ENCODE measurements around the gene HMGN2. TPM values are rescaled to one million over a fixed set of nuclear protein-coding genes. Genes with fewer than 3 reads are reported as not detected.

The HMGN2 gene
- polyA plus RNA-seq, 1 donor (not counting 4 experiments of a cell fraction or from before 2014, with no cell fraction given), result 130 TPM

GRCh38 chr1:26450908-26451307 lies 21.3 kb upstream of the HMGN2 start:
- no peaks in the 10 kb centered on the region for H3K79me2 ChIP-seq (ENCODE audit: control insufficient read depth, insufficient read depth, low read length)
- H3K9me3 ChIP-seq (ENCODE audit: control insufficient read depth, low read depth, low read length), result no peaks in the 10 kb centered on the region
- no peak overlapping the region for H3K4me3 ChIP-seq (ENCODE audit: control insufficient read depth in 2 of 3, extremely low read depth in 1 of 3, insufficient read depth in 2 of 3, low read depth in 1 of 3, low read length in 3 of 3)
- no peak for FAIRE-seq
- H3K36me3 ChIP-seq (ENCODE audit: control insufficient read depth in 2 of 2, extremely low read depth in 1 of 2, insufficient read depth in 2 of 2, low read length in 2 of 2), result peaks cover 18 to 43% of the 10 kb centered on the region in 2 experiments
- DNase-seq (ENCODE audit: low read depth, low spot score), result no peak
- TF ChIP-seq CTCF (optimal IDR thresholded peaks at IDR 0.05 in 1 of 3, IDR thresholded peaks at IDR 0.05 in 1 of 3, conservative IDR thresholded peaks at IDR 0.05 in 1 of 3; ENCODE audit: extremely low read depth in 1 of 3, insufficient read depth in 2 of 3, low read length in 3 of 3), result no peak
- TF ChIP-seq EZH2 (IDR thresholded peaks at IDR 0.05; ENCODE audit: low read length), result no peak
- dilution Hi-C loops (cut with MboI; ENCODE audit: extremely low pct_ligation_motif_present, low sequenced_read_pairs), result no loop called here
- H3K27me3 ChIP-seq (ENCODE audit: control insufficient read depth, extremely low read depth, insufficient read depth, low read length), result no peaks in the 10 kb centered on the region
- H3K27ac ChIP-seq (ENCODE audit: control insufficient read depth, insufficient read depth, low read length), result no peak overlapping the region
- H3K9me1 ChIP-seq (ENCODE audit: control insufficient read depth, extremely low read depth, insufficient read depth, low read length), result no peaks in the 10 kb centered on the region
- H2AFZ ChIP-seq (ENCODE audit: control insufficient read depth, low read length), result no peak overlapping the region
- no peaks in the 10 kb centered on the region for H3K4me1 ChIP-seq (ENCODE audit: control insufficient read depth, extremely low read depth, insufficient read depth, low read length)
- H3K4me2 ChIP-seq (ENCODE audit: control insufficient read depth, extremely low read depth, insufficient read depth, low read depth, low read length), result no peak overlapping the region
- H4K20me1 ChIP-seq (ENCODE audit: control insufficient read depth, extremely low read depth, insufficient read depth, low read length), result no peaks in the 10 kb centered on the region
- no peak overlapping the region for H3K9ac ChIP-seq (ENCODE audit: control insufficient read depth, extremely low read depth, insufficient read depth, low read length)

- Histone ChIP-seq H3K9ac (ENCODE audit: control insufficient read depth, extremely low read depth, insufficient read depth, low read length) (no peak overlapping the region), H3K4me2 (ENCODE audit: control insufficient read depth, extremely low read depth, insufficient read depth, low read depth, low read length) (no peak overlapping the region), H2AFZ (ENCODE audit: control insufficient read depth, low read length) (no peak overlapping the region), H3K79me2 (ENCODE audit: control insufficient read depth, insufficient read depth, low read length) (no peaks in the 10 kb centered on the region), H3K27me3 (ENCODE audit: control insufficient read depth, extremely low read depth, insufficient read depth, low read length) (no peaks in the 10 kb centered on the region), H4K20me1 (ENCODE audit: control insufficient read depth, extremely low read depth, insufficient read depth, low read length) (no peaks in the 10 kb centered on the region), H3K9me1 (ENCODE audit: control insufficient read depth, extremely low read depth, insufficient read depth, low read length) (no peaks in the 10 kb centered on the region), H3K4me1 (ENCODE audit: control insufficient read depth, extremely low read depth, insufficient read depth, low read length) (no peaks in the 10 kb centered on the region), H3K36me3 (ENCODE audit: control insufficient read depth in 2 of 2, extremely low read depth in 1 of 2, insufficient read depth in 2 of 2, low read length in 2 of 2) (peaks cover 16 to 33% of the 10 kb centered on the region in 2 experiments), H3K9me3 (ENCODE audit: control insufficient read depth, low read depth, low read length) (no peaks in the 10 kb centered on the region), H3K27ac (ENCODE audit: control insufficient read depth, insufficient read depth, low read length) (no peak overlapping the region), H3K4me3 (ENCODE audit: control insufficient read depth in 2 of 3, extremely low read depth in 1 of 3, insufficient read depth in 2 of 3, low read depth in 1 of 3, low read length in 3 of 3) (no peak overlapping the region)
- dilution Hi-C loops (cut with MboI; ENCODE audit: extremely low pct_ligation_motif_present, low sequenced_read_pairs), result no loop called here
- DNase-seq (ENCODE audit: low read depth, low spot score), result no peak
- TF ChIP-seq EZH2 (IDR thresholded peaks at IDR 0.05; ENCODE audit: low read length) (no peak), CTCF (optimal IDR thresholded peaks at IDR 0.05 in 1 of 3, IDR thresholded peaks at IDR 0.05 in 1 of 3, conservative IDR thresholded peaks at IDR 0.05 in 1 of 3; ENCODE audit: extremely low read depth in 1 of 3, insufficient read depth in 2 of 3, low read length in 3 of 3) (no peak)
- no peak for FAIRE-seq
Observed at GRCh38 chr1:26452459-26453183, 19.6 kb upstream of the HMGN2 start.
